ENCODE results near the gene IL18RAP.

Gene IL18RAP

GRCh38 chr2:102421890-102422759, 835 bp upstream of the IL18RAP start:
- H3K4me3 ChIP-seq (ENCODE audit: low read depth, low read length), result no peak overlapping the region
- no peak for DNase-seq (ENCODE audit: low read depth)

DNA sequence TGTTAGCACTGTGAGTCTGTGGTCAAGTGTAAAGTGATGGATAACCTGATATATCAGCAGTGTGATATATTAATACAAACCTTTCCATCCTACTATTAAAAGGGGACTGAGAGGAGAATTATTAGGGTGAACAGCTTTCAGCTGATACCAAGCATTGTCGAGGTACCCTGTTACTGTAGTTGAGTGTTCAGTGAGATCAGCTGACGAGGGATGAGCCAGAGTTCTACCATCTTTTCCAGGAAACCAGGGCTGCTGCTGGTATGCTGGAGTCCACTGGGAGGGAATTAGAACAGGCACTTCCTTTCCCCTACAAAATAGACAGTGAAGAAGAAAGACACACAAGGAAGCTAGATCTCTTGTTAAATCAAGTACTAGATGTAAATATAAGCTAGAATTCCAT, 408 bp downstream of the IL18RAP start:
- no peak overlapping the region for H3K4me3 ChIP-seq (ENCODE audit: low read depth, low read length)
- no peak for DNase-seq (ENCODE audit: low read depth)

DNA sequence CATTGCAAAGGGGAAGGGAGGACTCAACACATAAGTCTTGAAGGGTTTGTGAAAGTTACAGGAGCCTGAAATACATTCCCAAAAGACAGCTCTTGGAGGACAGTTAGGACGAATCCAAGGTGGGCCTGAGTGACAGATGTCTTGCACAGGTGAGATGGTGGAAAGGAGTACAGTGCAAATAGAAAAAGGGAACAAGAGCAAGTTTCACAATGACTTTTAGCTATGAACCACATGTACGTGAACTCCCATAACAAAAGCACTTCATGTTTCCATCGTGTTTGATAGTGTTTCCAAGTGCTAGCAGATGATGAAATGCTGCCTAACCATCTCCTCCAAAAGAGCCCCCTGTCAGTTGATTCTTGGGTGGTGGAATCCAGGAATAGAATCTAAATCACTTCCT, 1.8 kb downstream of the IL18RAP start:
- no peak for DNase-seq (ENCODE audit: low read depth)
- no peak overlapping the region for H3K4me3 ChIP-seq (ENCODE audit: low read depth, low read length)

- no peak overlapping the region for H3K4me3 ChIP-seq (ENCODE audit: low read depth, low read length)
These were observed 2.6 kb downstream of the IL18RAP start for GRCh38 chr2:102425441-102426132.

GRCh38 chr2:102427249-102427648, 4.3 kb downstream of the IL18RAP start:
- no peak for DNase-seq (ENCODE audit: low read depth)
- H3K4me3 ChIP-seq (ENCODE audit: low read depth, low read length), result no peak overlapping the region

More at GRCh38 chr2:102425441-102426132, 2.6 kb downstream of the IL18RAP start:
- no peak for DNase-seq (ENCODE audit: low read depth)

DNA sequence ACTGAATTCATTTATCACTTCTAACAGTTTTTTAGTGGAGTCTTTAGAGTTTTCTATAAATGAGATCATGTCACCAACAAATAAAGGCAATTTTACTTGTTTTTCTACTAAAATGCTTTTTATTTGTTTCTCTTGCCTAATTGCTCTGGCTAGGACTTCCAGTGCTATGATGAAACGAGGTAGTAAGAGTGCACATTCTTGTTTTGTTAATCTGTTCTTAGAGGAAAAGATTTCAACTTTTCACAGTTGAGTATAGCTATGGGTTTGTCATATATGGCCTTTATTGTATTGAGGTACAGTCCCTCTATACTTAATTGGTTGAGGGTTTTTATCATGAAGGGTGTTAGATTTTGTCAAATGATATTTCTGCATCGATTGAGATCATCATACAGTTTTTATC, 5.6 kb downstream of the IL18RAP start:
- no peak for DNase-seq (ENCODE audit: low read depth)
- H3K4me3 ChIP-seq (ENCODE audit: low read depth, low read length), result no peak overlapping the region

DNA sequence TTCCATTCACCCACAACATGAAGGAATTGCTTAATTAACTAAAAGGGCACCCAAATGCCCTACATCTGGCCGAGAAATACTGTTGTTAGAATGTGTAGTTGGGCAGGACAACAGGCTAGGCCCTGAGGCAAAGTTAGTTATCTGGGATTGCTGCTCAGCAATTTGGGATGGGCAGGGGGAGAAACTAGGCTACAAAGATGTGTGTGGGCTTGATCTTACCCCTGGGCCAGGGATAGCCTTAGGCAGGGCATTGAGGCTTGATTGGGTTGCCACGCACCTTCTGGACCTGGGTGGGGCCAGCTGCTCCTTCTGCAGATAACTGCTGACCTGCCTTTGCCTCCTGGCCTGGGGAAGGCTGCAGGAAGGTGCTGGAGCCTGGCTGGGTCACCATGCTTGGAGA, 9.4 kb downstream of the IL18RAP start:
- DNase-seq (ENCODE audit: low read depth), result no peak
- H3K4me3 ChIP-seq (ENCODE audit: low read depth, low read length), result no peak overlapping the region

- H3K4me3 ChIP-seq (ENCODE audit: low read depth, low read length), result no peak overlapping the region
- no peak for DNase-seq (ENCODE audit: low read depth)
These were observed 11.2 kb downstream of the IL18RAP start for GRCh38 chr2:102433973-102434654.

- no peak overlapping the region for H3K4me3 ChIP-seq (ENCODE audit: low read depth, low read length)
- no peak for DNase-seq (ENCODE audit: low read depth)
These were observed 11.9 kb downstream of the IL18RAP start for GRCh38 chr2:102434655-102435381.

- H3K4me3 ChIP-seq (ENCODE audit: low read depth, low read length), result no peak overlapping the region
- no peak for DNase-seq (ENCODE audit: low read depth)
These were observed 12.8 kb downstream of the IL18RAP start for GRCh38 chr2:102435741-102436140.

DNA sequence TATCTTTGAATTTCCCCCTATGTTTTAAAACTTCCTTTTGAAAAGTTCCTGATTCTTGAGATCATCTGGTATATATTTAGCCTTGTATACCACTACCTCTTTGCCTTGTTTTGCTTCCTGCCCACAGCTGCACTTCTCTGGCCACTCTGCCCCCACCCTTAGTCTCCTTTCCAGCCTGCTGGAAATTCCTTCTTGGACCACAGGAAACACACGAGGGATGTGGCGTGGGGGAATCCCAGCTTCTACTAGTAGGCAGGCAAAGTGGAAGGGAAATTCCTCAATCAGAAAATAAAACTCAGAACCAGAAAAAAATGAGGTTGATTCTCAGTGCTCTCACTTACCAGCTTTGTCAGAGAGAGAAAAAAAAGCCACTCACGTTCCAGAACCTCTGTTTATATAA, 13.4 kb downstream of the IL18RAP start:
- peak; percentile 26 for DNase-seq (ENCODE audit: low read depth)

DNA sequence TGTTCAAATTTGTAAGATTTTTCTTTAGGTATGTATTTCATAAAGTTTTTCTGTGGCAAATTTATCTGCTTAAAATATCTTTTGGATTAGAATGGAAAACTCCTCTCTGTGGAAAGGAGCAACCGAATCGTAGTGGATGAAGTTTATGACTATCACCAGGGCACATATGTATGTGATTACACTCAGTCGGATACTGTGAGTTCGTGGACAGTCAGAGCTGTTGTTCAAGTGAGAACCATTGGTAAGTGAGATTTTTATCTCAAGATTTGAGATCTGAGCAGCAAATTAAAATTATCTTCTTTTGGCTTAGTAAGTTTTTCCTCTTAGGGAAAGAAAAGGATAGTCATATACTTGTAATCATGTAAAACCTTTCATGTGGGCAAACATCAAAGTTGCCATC, 14.2 kb downstream of the IL18RAP start:
- H3K4me3 ChIP-seq (ENCODE audit: low read depth, low read length), result no peak overlapping the region
- DNase-seq (ENCODE audit: low read depth), result no peak

More for the DNA sequence above, 13.4 kb downstream of the IL18RAP start:
- no peak overlapping the region for H3K4me3 ChIP-seq (ENCODE audit: low read depth, low read length)

DNA sequence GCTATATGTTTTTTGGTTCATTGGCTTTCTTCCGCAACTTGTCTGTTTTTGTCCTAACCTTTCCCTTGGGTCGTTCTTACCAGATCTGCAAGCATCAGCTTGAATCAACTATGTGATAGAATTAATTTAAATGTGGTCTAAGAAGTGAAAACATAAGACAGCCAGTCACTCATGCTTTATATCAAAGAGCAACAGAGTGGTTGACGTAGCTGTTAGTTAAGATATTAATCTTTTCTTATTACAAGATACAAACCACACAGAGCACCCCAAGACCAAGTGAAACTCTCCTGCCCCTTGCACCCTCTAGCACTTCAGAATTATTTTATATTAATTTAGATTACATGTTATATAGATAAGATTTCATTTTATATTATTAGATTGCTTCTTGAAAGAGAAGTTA, 15.2 kb downstream of the IL18RAP start:
- DNase-seq (ENCODE audit: low read depth), result no peak
- no peak overlapping the region for H3K4me3 ChIP-seq (ENCODE audit: low read depth, low read length)

- DNase-seq (ENCODE audit: low read depth), result no peak
These were observed 15.6 kb downstream of the IL18RAP start for GRCh38 chr2:102438578-102438977.

GRCh38 chr2:102439065-102439695, 16.2 kb downstream of the IL18RAP start:
- DNase-seq (ENCODE audit: low read depth), result peak; percentile 60
- H3K4me3 ChIP-seq (ENCODE audit: low read depth, low read length), result no peak overlapping the region

More at GRCh38 chr2:102438578-102438977, 15.6 kb downstream of the IL18RAP start:
- H3K4me3 ChIP-seq (ENCODE audit: low read depth, low read length), result no peak overlapping the region

GRCh38 chr2:102442967-102443828, 20.2 kb downstream of the IL18RAP start:
- no peak for DNase-seq (ENCODE audit: low read depth)
- no peak overlapping the region for H3K4me3 ChIP-seq (ENCODE audit: low read depth, low read length)

- no peak overlapping the region for H3K4me3 ChIP-seq (ENCODE audit: low read depth, low read length)
- no peak for DNase-seq (ENCODE audit: low read depth)
These were observed 21.3 kb downstream of the IL18RAP start for GRCh38 chr2:102444233-102444632.

DNA sequence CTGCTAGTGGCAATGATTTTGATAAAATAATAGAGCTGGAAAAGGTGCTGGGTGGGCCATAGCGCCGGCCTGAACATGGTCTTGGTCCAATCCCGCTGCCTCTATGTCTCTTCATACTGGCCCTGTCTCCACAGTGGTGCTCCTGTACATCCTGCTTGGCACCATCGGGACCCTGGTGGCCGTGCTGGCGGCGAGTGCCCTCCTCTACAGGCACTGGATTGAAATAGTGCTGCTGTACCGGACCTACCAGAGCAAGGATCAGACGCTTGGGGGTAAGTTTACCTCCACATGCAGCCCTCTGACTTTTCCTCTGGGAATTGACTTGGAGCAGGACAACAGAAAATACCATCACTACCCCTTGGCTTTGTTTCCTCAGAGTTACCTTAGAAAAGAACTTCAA, 24.0 kb downstream of the IL18RAP start:
- no peak overlapping the region for H3K4me3 ChIP-seq (ENCODE audit: low read depth, low read length)
- no peak for DNase-seq (ENCODE audit: low read depth)
